GM12878 (cell line): Measurements from ENCODE around the gene STXBP4. TPM values are rescaled to one million over a fixed set of nuclear protein-coding genes. Genes with fewer than 3 reads are reported as not detected.

Experiments
- ATAC-seq: fragments of 200-7000 bp; cut with Tn5 transposase; 3 replicates; pipeline ENCODE4 v1.9.1; 2020; ENCODE audit warnings: mild to moderate bottlenecking, moderate library complexity
- BruUV-seq: library from RNA; stranded (reverse); fragments of 400-500 nt; replicated peaks from 2 replicates; lab custom pipeline; 2021; lab: Mats Ljungman, UMichigan
- CTCF ChIA-PET: fragments of 300-600 bp; sonication (Branson Sonifier 250); formaldehyde crosslinking; extraction: SDS; loops from one replicate; lab custom pipeline; 2021; ENCODE audit warnings: inconsistent platforms; lab: Yijun Ruan, JAX
- POLR2A ChIA-PET: fragments of 350-600 bp; formaldehyde crosslinking; extraction: SDS; loops from one replicate; lab custom pipeline; 2021; ENCODE audit warnings: inconsistent platforms; lab: Charles Lee
- RAD21 ChIA-PET: fragments of 300-600 bp; sonication (Branson Sonifier 250); formaldehyde crosslinking; loops from one replicate; lab custom pipeline; 2023; ENCODE audit warnings: antibody characterized with exemption; ENCODE audit not compliant: unreplicated experiment; lab: Charles Lee
- SMC1A ChIA-PET: fragments of 300-600 bp; sonication (Branson Sonifier 250); formaldehyde crosslinking; loops from one replicate; lab custom pipeline; 2023; ENCODE audit not compliant: unreplicated experiment, uncharacterized antibody; lab: Charles Lee
- DNase-seq: peaks from one replicate; pipeline ENCODE4 v3.0.0-alpha.2; 2011; ENCODE audit warnings: low read depth, low spot score
- FAIRE-seq: peaks from 3 replicates; lab custom pipeline; 2011; peaks lifted over from hg19 to GRCh38; lab: Jason Lieb, UNC
- H2AFZ ChIP-seq: 2 replicates; pipeline ENCODE4 v1.6.0; 2011; ENCODE audit warnings: low read depth, low read length, control low read depth; ENCODE audit not compliant: control insufficient read depth
- H3K27ac ChIP-seq: 2 replicates; pipeline ENCODE4 v1.5.1; 2011; ENCODE audit warnings: control low read depth; ENCODE audit not compliant: control insufficient read depth, insufficient read depth
- H3K27me3 ChIP-seq, 2 experiments: replicated peaks in 1 of 2; 2 replicates each; pipeline versions ENCODE4 v1.6.0 to v1.6.1; 2011; ENCODE audit warnings: low read length in 1 of 2; ENCODE audit not compliant: control insufficient read depth in 2 of 2, insufficient read depth in 2 of 2
- H3K36me3 ChIP-seq, 2 experiments: 2 replicates each; pipeline ENCODE4 v1.5.1; 2011; ENCODE audit warnings: low read length in 1 of 2; ENCODE audit not compliant: control insufficient read depth in 2 of 2, insufficient read depth in 2 of 2
- H3K4me1 ChIP-seq: 2 replicates; pipeline ENCODE4 v1.6.1; 2011; ENCODE audit warnings: mild to moderate bottlenecking, low read length, moderate library complexity, mixed read lengths; ENCODE audit not compliant: control insufficient read depth, insufficient read depth
- H3K4me2 ChIP-seq: 2 replicates; pipeline ENCODE4 v1.6.0; 2011; ENCODE audit warnings: control low read depth; ENCODE audit not compliant: control insufficient read depth, insufficient read depth
- H3K4me3 ChIP-seq: fragments of 200-600 bp; sonication (generic); 2 replicates; pipeline ENCODE4 v1.5.1; 2016
- H3K79me2 ChIP-seq: 2 replicates; pipeline ENCODE4 v1.6.0; 2011; ENCODE audit warnings: low read length; ENCODE audit not compliant: control insufficient read depth, insufficient read depth
- H3K9ac ChIP-seq: 2 replicates; pipeline ENCODE4 v1.8.0; 2011; ENCODE audit warnings: low read length, control low read depth, mixed read lengths; ENCODE audit not compliant: control insufficient read depth, insufficient read depth
- H3K9me3 ChIP-seq: replicated peaks from 3 replicates; pipeline ENCODE4 v1.5.1; 2011; ENCODE audit warnings: mild to moderate bottlenecking, low read length; ENCODE audit not compliant: control insufficient read depth, insufficient read depth
- H4K20me1 ChIP-seq: 2 replicates; pipeline ENCODE4 v1.6.0; 2011; ENCODE audit not compliant: control insufficient read depth, insufficient read depth
- GATAD2B ChIP-seq: fragments of 450-650 bp; conservative IDR thresholded peaks from 2 replicates; pipeline ENCODE4 v1.6.1; 2017; ENCODE audit warnings: low read depth, mild to moderate bottlenecking, moderate library complexity
- PAX5 ChIP-seq: IDR thresholded peaks from 2 replicates; pipeline ENCODE4 v1.6.1; 2011; ENCODE audit warnings: low read depth, low read length, borderline replicate concordance
- POU2F2 ChIP-seq: IDR thresholded peaks from 3 replicates; pipeline ENCODE4 v1.6.1; 2011; ENCODE audit warnings: low read depth, mild to moderate bottlenecking, low read length, borderline replicate concordance
- RBBP5 ChIP-seq: fragments of 200-600 bp; sonication (generic); conservative IDR thresholded peaks from 2 replicates; pipeline ENCODE4 v1.6.1; 2016
- SPI1 ChIP-seq: IDR thresholded peaks from 2 replicates; pipeline ENCODE4 v1.6.1; 2011; ENCODE audit warnings: low read depth, mild to moderate bottlenecking, low read length, moderate library complexity, borderline replicate concordance; ENCODE audit not compliant: insufficient read depth
- SREBF2 ChIP-seq: IDR thresholded peaks from 2 replicates; pipeline ENCODE4 v1.6.1; 2012; ENCODE audit warnings: mild to moderate bottlenecking, low read length
- SRF ChIP-seq, 2 experiments: IDR thresholded peaks; 2 replicates each; pipeline ENCODE4 v1.6.1; 2011; ENCODE audit warnings: low read depth in 2 of 2, low read length in 2 of 2, mild to moderate bottlenecking in 1 of 2, moderate library complexity in 1 of 2
- YBX1 ChIP-seq: fragments of 450-650 bp; IDR thresholded peaks from 2 replicates; pipeline ENCODE4 v1.6.1; 2016; ENCODE audit warnings: antibody characterized with exemption
- ZBTB4 ChIP-seq: fragments of 450-650 bp; formaldehyde crosslinking; IDR thresholded peaks from 2 replicates; pipeline ENCODE4 v1.4.0; 2022; ENCODE audit warnings: mild to moderate bottlenecking, moderate library complexity
- ZNF24 ChIP-seq: fragments of 450-650 bp; IDR thresholded peaks from 2 replicates; pipeline ENCODE4 v1.6.1; 2017; ENCODE audit warnings: antibody characterized with exemption, mild to moderate bottlenecking
- WGBS: methylation state at CpG from one replicate; pipeline ENCODE4 v1.1.6; 2016; ENCODE audit warnings: low lambda C conversion rate; ENCODE audit not compliant: insufficient replicate concordance, insufficient coverage; ENCODE audit errors: missing lambda C conversion rate; 5-methylcytosine and 5-hydroxymethylcytosine counted together
- in situ Hi-C: fragments of 300-500 bp; cut with MboI; formaldehyde crosslinking; loops from 9 replicates; pipeline ENCODE4 v1.14.3; 2018; ENCODE audit warnings: mixed read lengths
- intact Hi-C: fragments of 100-400 bp; cut with micrococcal nuclease; formaldehyde crosslinking; loops from one replicate; pipeline ENCODE4 v1.14.2; 2022; ENCODE audit not compliant: unreplicated experiment
- polyA plus RNA-seq, 11 experiments: library from polyadenylated mRNA; depleted of rRNA in 4 of 11; unstranded in 6 of 11; stranded (reverse) in 5 of 11; fragments of >200 nt; fragmentation: Nextera tagmentation in 4 of 11; fragmentation: Illumina TruSeq in 1 of 11; extraction: Ambion mirVana in 4 of 11; extraction: Trizol in 1 of 11; gene quantifications; 1 replicate in 1 of 11; 2 replicates in 10 of 11; pipeline versions ENCODE4 v1.2.1 to v1.2.3, GENCODE V29; 2011 to 2016; ENCODE audit warnings: inconsistent platforms in 2 of 11, missing spikeins in 2 of 11, low read depth in 1 of 11
- total RNA-seq, 4 experiments: library from RNA; depleted of rRNA in 3 of 4; stranded (reverse); fragments of >200 nt in 3 of 4; fragmentation: Illumina TruSeq in 1 of 4; extraction: Trizol in 1 of 4; gene quantifications; 2 replicates each; pipeline versions ENCODE4 v1.2.1 to v1.2.3, GENCODE V29; 2013 to 2021

The STXBP4 gene
- total and polyA plus RNA-seq, 10 of the 15 experiments (the other 5 are each of a cell fraction or from before 2014, with no cell fraction given): 4.3 to 11.0 (median 6.7) TPM

GRCh38 chr17:54976316-54976715 is 7.8 kb downstream of the STXBP4 start (continued):
- TF ChIP-seq SRF (IDR thresholded peaks at IDR 0.05; ENCODE audit: low read depth in 2 of 2, low read length in 2 of 2) (no peak), YBX1 (no peak)
- TF ChIP-seq, all 136 proteins: peak for 0

GRCh38 chr17:54977744-54978143 is 9.2 kb downstream of the STXBP4 start:
- intact Hi-C loops: no loop called here
- no TSS peak for BruUV-seq
- no peak for FAIRE-seq
- Histone ChIP-seq H3K9me3 (peaks cover 3% of the 10 kb centered on the region; the same call in 2 of the 3 replicates), H2AFZ (no peak overlapping the region), H3K79me2 (no peaks in the 10 kb centered on the region), H3K4me2 (no peak overlapping the region), H3K27ac (no peak overlapping the region), H3K27me3 (no peaks in the 10 kb centered on the region), H4K20me1 (no peaks in the 10 kb centered on the region), H3K9ac (no peak overlapping the region), H3K36me3 (no peaks in the 10 kb centered on the region), H3K4me3 (no peak overlapping the region), H3K4me1 (peaks cover 12% of the 10 kb centered on the region)
- TF ChIP-seq PAX5: no peak
- peak; percentile 12; the same call in 1 of the 2 replicates for TF ChIP-seq SPI1
- no peak for TF ChIP-seq SREBF2
- no peak for TF ChIP-seq ZNF24
- TF ChIP-seq RBBP5: no peak
- TF ChIP-seq POU2F2: no peak
- TF ChIP-seq ZBTB4: no peak
- TF ChIP-seq GATAD2B: no peak
- RAD21 ChIA-PET: no interaction called here
- CTCF ChIA-PET: interaction anchor here (0.8 to 3.1 kb wide), 2 partner anchors 15 to 25 kb away, joined by 3 to 21 read pairs; no protein-coding TSS in a partner anchor
- ATAC-seq: no peak
- DNase-seq: no peak
- in situ Hi-C loops: no loop called here
- 100% methylated on average over 2 of the region's 2 CpGs for WGBS
- POLR2A ChIA-PET: interaction anchor here (1.2 kb wide), 1 partner anchor 9 kb away, joined by 3 read pairs; the partner anchor contains the start of genes COX11 and STXBP4
- SMC1A ChIA-PET: no interaction called here
